ENCODE data around the gene KCNMA1.

- no peak for TF ChIP-seq EZH2 (IDR thresholded peaks at IDR 0.05; ENCODE audit: borderline replicate concordance, insufficient read depth, low read depth, low read length, poor library complexity, severe bottlenecking)
- TF ChIP-seq CTCF (IDR thresholded peaks at IDR 0.05): no peak
Measured at GRCh38 chr10:77244746-77245145, 392.9 kb downstream of the KCNMA1 start.

Measured in B cell (primary cell).